GM23338 (cell line): ENCODE measurements around the gene MARCHF10.

Experiments
- CREB1 ChIP-seq: fragments of 250-450 bp; sonication (Bioruptor Pico); IDR thresholded peaks from 2 replicates; pipeline ENCODE4 v1.5.0; 2020; ENCODE audit warnings: low read depth, mild to moderate bottlenecking, moderate library complexity
- CTCF ChIP-seq, 2 experiments: fragments of 200-600 bp in 1 of 2; sonication (generic) in 1 of 2; conservative IDR thresholded peaks; 2 replicates each; pipeline versions ENCODE4 v1.5.1 to v1.6.1; 2016 to 2017; ENCODE audit warnings: antibody characterized with exemption in 2 of 2, low read depth in 2 of 2, mild to moderate bottlenecking in 2 of 2, moderate library complexity in 1 of 2
- EZH2 ChIP-seq: fragments of 200-600 bp; sonication (generic); IDR thresholded peaks from one replicate; pipeline ENCODE4 v1.8.0; 2017; ENCODE audit warnings: antibody characterized with exemption, mild to moderate bottlenecking, low read depth; ENCODE audit not compliant: unreplicated experiment
- EZH2phosphoT487 ChIP-seq: fragments of 200-600 bp; sonication (generic); IDR thresholded peaks from one replicate; pipeline ENCODE4 v1.8.1; 2018; ENCODE audit warnings: antibody characterized with exemption; ENCODE audit not compliant: unreplicated experiment
- POLR2AphosphoS5 ChIP-seq: IDR thresholded peaks from 2 replicates; pipeline ENCODE4 v1.6.1; 2016; ENCODE audit warnings: antibody characterized with exemption, low read depth
- TF ChIP-seq, protein P1 (sequence below): IDR thresholded peaks from one replicate; pipeline ENCODE4 v1.6.1; 2018; ENCODE audit warnings: antibody characterized with exemption; ENCODE audit not compliant: unreplicated experiment

DNA sequence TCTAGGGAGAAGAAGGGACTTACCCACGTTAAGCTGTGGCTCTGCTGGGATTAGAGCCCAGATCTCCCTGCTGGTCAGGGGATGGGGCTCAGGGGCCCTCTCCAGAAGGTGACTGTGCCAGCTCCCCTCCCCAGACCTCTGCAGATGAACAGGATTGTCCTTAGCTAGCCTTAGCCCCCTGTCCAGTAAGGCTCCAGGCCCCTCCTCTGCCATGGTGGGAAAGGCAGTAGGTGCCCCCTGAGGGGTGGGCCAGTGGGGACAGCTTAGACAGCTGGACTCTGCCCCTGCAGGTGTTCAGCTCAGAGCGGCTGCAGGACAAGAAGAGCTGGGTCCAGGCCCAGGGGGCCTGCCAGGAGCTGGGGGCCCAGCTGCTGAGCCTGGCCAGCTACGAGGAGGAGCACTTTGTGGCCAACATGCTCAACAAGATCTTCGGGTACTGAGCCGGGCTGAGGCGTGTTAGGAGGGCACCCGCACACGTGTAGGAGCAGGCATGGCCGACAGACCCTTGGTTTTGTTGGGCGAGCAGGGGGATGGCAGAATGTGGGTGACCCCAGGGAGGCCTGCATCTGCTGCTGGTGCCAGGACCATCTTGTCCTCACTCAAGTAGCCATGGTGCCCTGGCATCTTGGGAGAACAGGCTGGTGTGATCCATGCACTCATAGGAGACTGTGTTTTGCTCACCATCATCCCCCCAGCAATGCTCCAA, 129.7 kb downstream of the MARCHF10 start:
- TF ChIP-seq EZH2phosphoT487 = no peak
- TF ChIP-seq CTCF (conservative IDR thresholded peaks at IDR 0.05; ENCODE audit: low read depth in 2 of 2) = no peak
- TF ChIP-seq EZH2 = no peak
- no peak for TF ChIP-seq CREB1 (CRISPR knock-in tag)
- TF ChIP-seq POLR2AphosphoS5 = no peak
- TF ChIP-seq, protein P1, sequence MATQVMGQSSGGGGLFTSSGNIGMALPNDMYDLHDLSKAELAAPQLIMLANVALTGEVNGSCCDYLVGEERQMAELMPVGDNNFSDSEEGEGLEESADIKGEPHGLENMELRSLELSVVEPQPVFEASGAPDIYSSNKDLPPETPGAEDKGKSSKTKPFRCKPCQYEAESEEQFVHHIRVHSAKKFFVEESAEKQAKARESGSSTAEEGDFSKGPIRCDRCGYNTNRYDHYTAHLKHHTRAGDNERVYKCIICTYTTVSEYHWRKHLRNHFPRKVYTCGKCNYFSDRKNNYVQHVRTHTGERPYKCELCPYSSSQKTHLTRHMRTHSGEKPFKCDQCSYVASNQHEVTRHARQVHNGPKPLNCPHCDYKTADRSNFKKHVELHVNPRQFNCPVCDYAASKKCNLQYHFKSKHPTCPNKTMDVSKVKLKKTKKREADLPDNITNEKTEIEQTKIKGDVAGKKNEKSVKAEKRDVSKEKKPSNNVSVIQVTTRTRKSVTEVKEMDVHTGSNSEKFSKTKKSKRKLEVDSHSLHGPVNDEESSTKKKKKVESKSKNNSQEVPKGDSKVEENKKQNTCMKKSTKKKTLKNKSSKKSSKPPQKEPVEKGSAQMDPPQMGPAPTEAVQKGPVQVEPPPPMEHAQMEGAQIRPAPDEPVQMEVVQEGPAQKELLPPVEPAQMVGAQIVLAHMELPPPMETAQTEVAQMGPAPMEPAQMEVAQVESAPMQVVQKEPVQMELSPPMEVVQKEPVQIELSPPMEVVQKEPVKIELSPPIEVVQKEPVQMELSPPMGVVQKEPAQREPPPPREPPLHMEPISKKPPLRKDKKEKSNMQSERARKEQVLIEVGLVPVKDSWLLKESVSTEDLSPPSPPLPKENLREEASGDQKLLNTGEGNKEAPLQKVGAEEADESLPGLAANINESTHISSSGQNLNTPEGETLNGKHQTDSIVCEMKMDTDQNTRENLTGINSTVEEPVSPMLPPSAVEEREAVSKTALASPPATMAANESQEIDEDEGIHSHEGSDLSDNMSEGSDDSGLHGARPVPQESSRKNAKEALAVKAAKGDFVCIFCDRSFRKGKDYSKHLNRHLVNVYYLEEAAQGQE = no peak
